Thoracic aorta (tissue), 2 donors: Measurements from ENCODE around the gene TEX28. TPM values are rescaled to one million over a fixed set of nuclear protein-coding genes. Genes with fewer than 3 reads are reported as not detected.

ENCODE experiments used
- ATAC-seq: fragments of 150-250 bp; one replicate; pipeline ENCODE4 v1.8.0; 2017; ENCODE audit warnings: low read depth; ENCODE audit not compliant: insufficient number of reproducible peaks, low FRiP score
- DNase-seq: peaks from one replicate; pipeline ENCODE4 v3.0.0-alpha.2; 2020; ENCODE audit warnings: low spot score
- H3K27ac ChIP-seq, 2 donors: fragments of 200-600 bp; sonication (generic); 1 replicate in 1 of 2; 2 replicates in 1 of 2; pipeline ENCODE4 v1.5.1; 2016; ENCODE audit warnings: mild to moderate bottlenecking in 2 of 2, moderate library complexity in 2 of 2
- H3K27me3 ChIP-seq: fragments of 200-600 bp; sonication (generic); replicated peaks from 2 replicates; pipeline ENCODE4 v1.6.0; 2016; ENCODE audit warnings: mild to moderate bottlenecking; ENCODE audit not compliant: insufficient read depth
- H3K36me3 ChIP-seq: fragments of 200-600 bp; sonication (generic); one replicate; pipeline ENCODE4 v1.5.1; 2016
- H3K4me1 ChIP-seq, 2 donors: fragments of 200-600 bp; sonication (generic); 1 replicate in 1 of 2; 2 replicates in 1 of 2; pipeline versions ENCODE4 v1.5.1 to v1.6.0; 2016; ENCODE audit warnings: low read depth in 2 of 2, mild to moderate bottlenecking in 1 of 2; ENCODE audit not compliant: control insufficient read depth in 1 of 2
- H3K4me3 ChIP-seq: fragments of 200-600 bp; sonication (generic); 2 replicates; pipeline ENCODE4 v1.5.1; 2016; ENCODE audit warnings: mild to moderate bottlenecking
- H3K9me3 ChIP-seq: fragments of 200-600 bp; sonication (generic); 2 replicates; pipeline ENCODE4 v1.5.1; 2016
- total RNA-seq, 2 donors: library from RNA; depleted of rRNA; stranded (reverse); fragments of >200 nt; gene quantifications; one replicate each; pipeline versions ENCODE4 v1.1.0 to v1.2.3, GENCODE V29; 2016
- TF ChIP-seq, protein P1 (sequence below): fragments of 200-600 bp; sonication (generic); IDR thresholded peaks from one replicate; pipeline ENCODE4 v1.5.1; 2019; ENCODE audit warnings: antibody characterized with exemption

The TEX28 gene
- total RNA-seq, 2 donors from 2014 or later = not detected

- no peaks in the 10 kb centered on the region for H3K36me3 ChIP-seq
- TF ChIP-seq, protein P1, sequence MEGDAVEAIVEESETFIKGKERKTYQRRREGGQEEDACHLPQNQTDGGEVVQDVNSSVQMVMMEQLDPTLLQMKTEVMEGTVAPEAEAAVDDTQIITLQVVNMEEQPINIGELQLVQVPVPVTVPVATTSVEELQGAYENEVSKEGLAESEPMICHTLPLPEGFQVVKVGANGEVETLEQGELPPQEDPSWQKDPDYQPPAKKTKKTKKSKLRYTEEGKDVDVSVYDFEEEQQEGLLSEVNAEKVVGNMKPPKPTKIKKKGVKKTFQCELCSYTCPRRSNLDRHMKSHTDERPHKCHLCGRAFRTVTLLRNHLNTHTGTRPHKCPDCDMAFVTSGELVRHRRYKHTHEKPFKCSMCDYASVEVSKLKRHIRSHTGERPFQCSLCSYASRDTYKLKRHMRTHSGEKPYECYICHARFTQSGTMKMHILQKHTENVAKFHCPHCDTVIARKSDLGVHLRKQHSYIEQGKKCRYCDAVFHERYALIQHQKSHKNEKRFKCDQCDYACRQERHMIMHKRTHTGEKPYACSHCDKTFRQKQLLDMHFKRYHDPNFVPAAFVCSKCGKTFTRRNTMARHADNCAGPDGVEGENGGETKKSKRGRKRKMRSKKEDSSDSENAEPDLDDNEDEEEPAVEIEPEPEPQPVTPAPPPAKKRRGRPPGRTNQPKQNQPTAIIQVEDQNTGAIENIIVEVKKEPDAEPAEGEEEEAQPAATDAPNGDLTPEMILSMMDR = no peak
- no peak overlapping the region for H3K4me3 ChIP-seq
- H3K27me3 ChIP-seq = no peaks in the 10 kb centered on the region
- no peak overlapping the region for H3K27ac ChIP-seq
- no peaks in the 10 kb centered on the region for H3K9me3 ChIP-seq
- no peak for ATAC-seq
- no peak for DNase-seq
- no peaks in the 10 kb centered on the region for H3K4me1 ChIP-seq
Measured at GRCh38 chrX:154310616-154311536, 16.0 kb upstream of the TEX28 start.

- ATAC-seq = no peak
Measured at GRCh38 chrX:154309041-154309775, 14.3 kb upstream of the TEX28 start.

DNA sequence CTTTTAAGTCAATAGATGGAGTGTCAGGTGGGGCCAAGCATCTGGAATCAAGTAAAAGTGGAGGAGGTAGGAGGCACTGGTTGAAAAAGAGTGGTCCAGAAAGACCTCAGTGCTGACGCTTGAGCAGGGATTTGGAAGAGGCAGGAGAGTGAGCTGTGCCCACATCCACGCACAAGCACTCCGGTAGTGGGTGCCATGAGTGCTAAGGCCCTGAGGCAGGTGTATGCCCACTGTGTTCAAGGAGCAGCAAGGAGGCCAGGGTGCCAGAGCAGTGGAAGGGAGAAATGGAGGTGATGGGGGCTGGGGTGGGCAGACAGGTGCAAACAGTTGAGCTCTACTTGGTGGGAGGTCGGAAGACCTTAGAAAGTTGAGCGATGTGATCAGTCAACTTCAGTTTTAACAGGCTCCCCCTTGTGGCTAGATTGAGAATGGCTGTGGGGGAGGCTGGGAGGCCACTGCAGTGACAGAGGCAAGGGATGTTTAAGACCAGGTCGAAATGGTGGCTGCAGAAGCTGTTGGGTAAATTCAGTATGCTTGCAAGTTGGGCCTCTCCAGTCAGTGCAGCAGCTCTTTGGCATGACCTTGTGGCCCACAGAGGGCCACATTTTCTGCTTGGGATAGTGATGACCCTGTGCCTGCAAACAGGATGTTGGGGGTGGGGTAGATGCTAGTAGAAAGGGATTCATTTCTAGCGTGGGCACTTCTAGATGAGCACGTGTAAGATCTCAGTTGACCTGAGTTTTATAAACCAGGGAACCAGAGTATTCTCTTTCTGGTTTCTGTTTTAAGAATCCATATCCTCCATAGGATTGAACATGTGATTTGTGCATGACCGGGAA lies 13.4 kb upstream of the TEX28 start:
- Histone ChIP-seq H3K9me3 (no peaks in the 10 kb centered on the region), H3K36me3 (no peaks in the 10 kb centered on the region), H3K27me3 (no peaks in the 10 kb centered on the region), H3K4me1 (no peaks in the 10 kb centered on the region), H3K27ac (no peak overlapping the region), H3K4me3 (no peak overlapping the region)
- DNase-seq (peak; percentile 7), ATAC-seq (no peak)
- TF ChIP-seq, protein P1 = peak; percentile 67

More at GRCh38 chrX:154309041-154309775, 14.3 kb upstream of the TEX28 start:
- Histone ChIP-seq H3K9me3 (no peaks in the 10 kb centered on the region), H3K4me1 (no peaks in the 10 kb centered on the region), H3K36me3 (no peaks in the 10 kb centered on the region), H3K4me3 (no peak overlapping the region), H3K27me3 (no peaks in the 10 kb centered on the region), H3K27ac (no peak overlapping the region)
- no peak for DNase-seq
- TF ChIP-seq, protein P1 = no peak

GRCh38 chrX:154307202-154307601 lies 12.3 kb upstream of the TEX28 start:
- Histone ChIP-seq H3K27ac (no peak overlapping the region), H3K4me3 (no peak overlapping the region), H3K36me3 (no peaks in the 10 kb centered on the region), H3K4me1 (no peaks in the 10 kb centered on the region), H3K9me3 (no peaks in the 10 kb centered on the region), H3K27me3 (no peaks in the 10 kb centered on the region)
- TF ChIP-seq, protein P1 = no peak
- DNase-seq (no peak), ATAC-seq (no peak)
